Panc1 (cell line): ENCODE results near the gene TMEM269.

Source experiments
- POLR2AphosphoS5 ChIP-seq: IDR thresholded peaks from 2 replicates; pipeline ENCODE4 v1.6.1; 2012; ENCODE audit warnings: mild to moderate bottlenecking, low read depth, low read length, moderate library complexity
- TCF7L2 ChIP-seq: IDR thresholded peaks from 2 replicates; pipeline ENCODE4 v1.6.1; 2011; ENCODE audit warnings: mild to moderate bottlenecking, low read depth, low read length, inconsistent platforms
- TF ChIP-seq, protein P1 (sequence below): fragments of 450-650 bp; IDR thresholded peaks from 2 replicates; pipeline ENCODE4 v1.5.1; 2017; ENCODE audit warnings: mild to moderate bottlenecking

DNA sequence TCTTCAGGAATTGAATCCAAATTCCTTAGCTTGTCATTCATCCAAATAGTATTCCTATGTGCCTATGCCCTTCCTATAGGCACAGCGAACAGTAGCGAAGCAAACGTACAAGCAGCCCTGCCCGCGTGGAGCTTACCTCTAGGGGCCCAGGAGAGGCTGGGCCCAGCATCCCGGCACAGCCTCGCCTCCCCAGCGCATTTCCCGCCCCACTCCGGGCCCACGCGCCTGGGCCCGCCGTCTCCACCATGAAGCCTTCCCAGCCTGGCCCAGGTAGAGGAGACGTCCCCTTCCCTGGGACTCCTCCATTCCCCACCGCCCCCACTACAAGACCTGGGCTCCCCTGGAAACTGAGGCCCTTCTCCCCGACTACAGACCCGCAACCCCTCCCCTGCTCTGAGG is 245 bp upstream of the TMEM269 start:
- TF ChIP-seq, protein P1, sequence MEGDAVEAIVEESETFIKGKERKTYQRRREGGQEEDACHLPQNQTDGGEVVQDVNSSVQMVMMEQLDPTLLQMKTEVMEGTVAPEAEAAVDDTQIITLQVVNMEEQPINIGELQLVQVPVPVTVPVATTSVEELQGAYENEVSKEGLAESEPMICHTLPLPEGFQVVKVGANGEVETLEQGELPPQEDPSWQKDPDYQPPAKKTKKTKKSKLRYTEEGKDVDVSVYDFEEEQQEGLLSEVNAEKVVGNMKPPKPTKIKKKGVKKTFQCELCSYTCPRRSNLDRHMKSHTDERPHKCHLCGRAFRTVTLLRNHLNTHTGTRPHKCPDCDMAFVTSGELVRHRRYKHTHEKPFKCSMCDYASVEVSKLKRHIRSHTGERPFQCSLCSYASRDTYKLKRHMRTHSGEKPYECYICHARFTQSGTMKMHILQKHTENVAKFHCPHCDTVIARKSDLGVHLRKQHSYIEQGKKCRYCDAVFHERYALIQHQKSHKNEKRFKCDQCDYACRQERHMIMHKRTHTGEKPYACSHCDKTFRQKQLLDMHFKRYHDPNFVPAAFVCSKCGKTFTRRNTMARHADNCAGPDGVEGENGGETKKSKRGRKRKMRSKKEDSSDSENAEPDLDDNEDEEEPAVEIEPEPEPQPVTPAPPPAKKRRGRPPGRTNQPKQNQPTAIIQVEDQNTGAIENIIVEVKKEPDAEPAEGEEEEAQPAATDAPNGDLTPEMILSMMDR: no peak
- TF ChIP-seq POLR2AphosphoS5: no peak
- TF ChIP-seq TCF7L2: no peak
